Esophagus squamous epithelium (tissue), 5 donors: Measurements from ENCODE around the gene FH. TPM values are rescaled to one million over a fixed set of nuclear protein-coding genes. Genes with fewer than 3 reads are reported as not detected.

Source experiments
- DNase-seq: peaks from one replicate; lab custom pipeline; 2025; lab: John Stamatoyannopoulos, UW
- H3K27ac ChIP-seq, 4 donors: fragments of 200-600 bp; sonication (generic); one replicate each; pipeline ENCODE4 v1.5.1; 2016 to 2019; ENCODE audit warnings: mild to moderate bottlenecking in 1 of 4
- H3K27me3 ChIP-seq, 4 donors: fragments of 200-600 bp; sonication (generic); 1 replicate in 3 of 4; 2 replicates in 1 of 4; pipeline versions ENCODE4 v1.5.1 to v1.6.0; 2017 to 2021; ENCODE audit warnings: antibody characterized with exemption in 1 of 4
- H3K36me3 ChIP-seq, 3 donors: fragments of 200-600 bp; sonication (generic); one replicate each; pipeline ENCODE4 v1.5.1; 2016 to 2019
- H3K4me1 ChIP-seq, 3 donors: fragments of 200-600 bp; sonication (generic); one replicate each; pipeline ENCODE4 v1.5.1; 2017 to 2019
- H3K4me3 ChIP-seq, 4 donors: fragments of 200-600 bp; sonication (generic); 1 replicate in 3 of 4; 2 replicates in 1 of 4; pipeline ENCODE4 v1.5.1; 2016 to 2019; ENCODE audit warnings: mild to moderate bottlenecking in 2 of 4, moderate library complexity in 1 of 4
- H3K9me3 ChIP-seq, 3 donors: fragments of 200-600 bp; sonication (generic); one replicate each; pipeline ENCODE4 v1.5.1; 2016 to 2019
- CTCF ChIP-seq, 6 experiments: fragments of 450-650 bp in 4 of 6; fragments of 200-600 bp in 2 of 6; sonication (generic) in 2 of 6; IDR thresholded peaks; one replicate each; pipeline ENCODE4 v1.5.1; 2016 to 2019; ENCODE audit warnings: antibody characterized with exemption in 6 of 6, mild to moderate bottlenecking in 4 of 6, moderate library complexity in 4 of 6
- POLR2A ChIP-seq, 4 donors: fragments of 450-650 bp; IDR thresholded peaks; one replicate each; pipeline ENCODE4 v1.6.1; 2017; ENCODE audit warnings: antibody characterized with exemption in 4 of 4, mild to moderate bottlenecking in 4 of 4, moderate library complexity in 3 of 4
- WGBS, 2 donors: methylation state at CpG; one replicate each; pipeline ENCODE4 v1.1.5; 2018; 5-methylcytosine and 5-hydroxymethylcytosine counted together
- intact Hi-C: fragments of 100-400 bp; cut with DNase I; formaldehyde crosslinking; loops from one replicate; pipeline ENCODE4 v1.15.0; 2022
- total RNA-seq, 4 donors: library from RNA; depleted of rRNA; stranded (reverse); fragments of >200 nt; gene quantifications; one replicate each; pipeline ENCODE4 v1.1.0, GENCODE V29; 2016
- donor health status: DM: yes; HTN: yes; CAD: no.

The FH gene
- total RNA-seq, 4 donors from 2014 or later: 44.6 to 101 (median 70.0) TPM

GRCh38 chr1:241548008-241548407, 28.5 kb upstream of the FH start:
- no peak for DNase-seq
- TF ChIP-seq POLR2A (IDR thresholded peaks at IDR 0.05) (no peak), CTCF (IDR thresholded peaks at IDR 0.05) (no peak)
- Histone ChIP-seq H3K36me3 (no peaks in the 10 kb centered on the region), H3K27me3 (no peaks in the 10 kb centered on the region), H3K27ac (no peak overlapping the region), H3K9me3 (no peaks in the 10 kb centered on the region), H3K4me3 (no peak overlapping the region), H3K4me1 (no peaks in the 10 kb centered on the region)
- WGBS, 2 donors: 45 to 61% methylated on average over 2 of the region's 2 CpGs
- intact Hi-C loops: no loop called here

GRCh38 chr1:241542199-241542907, 22.8 kb upstream of the FH start:
- H3K4me3 ChIP-seq: no peak overlapping the region

GRCh38 chr1:241536969-241537368, 17.4 kb upstream of the FH start:
- Histone ChIP-seq H3K9me3 (no peaks in the 10 kb centered on the region), H3K4me1 (peaks cover 0 to 5% (median 0%) of the 10 kb centered on the region in 3 donors), H3K27ac (no peak overlapping the region), H3K4me3 (no peak overlapping the region), H3K27me3 (peaks cover 0 to 6% (median 0%) of the 10 kb centered on the region in 4 donors), H3K36me3 (no peaks in the 10 kb centered on the region)
- WGBS, 2 donors: 55 to 62% methylated on average over 2 of the region's 2 CpGs
- TF ChIP-seq CTCF (IDR thresholded peaks at IDR 0.05) (no peak), POLR2A (IDR thresholded peaks at IDR 0.05) (no peak)
- no peak for DNase-seq
- intact Hi-C loops: loop anchor here (10.0 kb wide), 2 partner anchors 68 to 298 kb away; no protein-coding TSS in a partner anchor

More at GRCh38 chr1:241542199-241542907, 22.8 kb upstream of the FH start:
- no peak for TF ChIP-seq CTCF (IDR thresholded peaks at IDR 0.05)
- no peak for TF ChIP-seq POLR2A (IDR thresholded peaks at IDR 0.05)
- no peak for DNase-seq
- Histone ChIP-seq H3K9me3 (no peaks in the 10 kb centered on the region), H3K27ac (no peak overlapping the region), H3K36me3 (no peaks in the 10 kb centered on the region), H3K27me3 (no peaks in the 10 kb centered on the region), H3K4me1 (peaks cover 0 to 8% (median 0%) of the 10 kb centered on the region in 3 donors)
- intact Hi-C loops: no loop called here
- 43 to 56% methylated on average over 7 of the region's 7 CpGs for WGBS, 2 donors

- TF ChIP-seq POLR2A (IDR thresholded peaks at IDR 0.05) (no peak), CTCF (IDR thresholded peaks at IDR 0.05) (no peak)
- no peak overlapping the region for H3K4me3 ChIP-seq
These were observed 16.7 kb upstream of the FH start for GRCh38 chr1:241536304-241536703.

More at GRCh38 chr1:241536304-241536703, 16.7 kb upstream of the FH start:
- intact Hi-C loops: loop anchor here (10.0 kb wide), 2 partner anchors 68 to 298 kb away; no protein-coding TSS in a partner anchor
- no peak overlapping the region for H3K27ac ChIP-seq
- H3K4me1 ChIP-seq: peaks cover 0 to 4% (median 0%) of the 10 kb centered on the region in 3 donors
- no peak for DNase-seq
- 57 to 62% methylated on average over 1 of the region's 1 CpG for WGBS, 2 donors
- H3K9me3 ChIP-seq: no peaks in the 10 kb centered on the region
- H3K27me3 ChIP-seq: peaks cover 0 to 6% (median 0%) of the 10 kb centered on the region in 4 donors
- H3K36me3 ChIP-seq: no peaks in the 10 kb centered on the region
